HCT116 (cell line): ENCODE measurements around the gene DENND1A.

Experiments
- CBX3 ChIP-seq: IDR thresholded peaks from 2 replicates; pipeline ENCODE4 v1.6.1; 2012; ENCODE audit warnings: low read depth
- POLR2A ChIP-seq: IDR thresholded peaks from 2 replicates; pipeline ENCODE4 v1.7.0; 2011; ENCODE audit warnings: borderline replicate concordance; ENCODE audit not compliant: insufficient read depth, insufficient read length; ENCODE audit errors: extremely low read depth
- POLR2AphosphoS5 ChIP-seq: IDR thresholded peaks from 2 replicates; pipeline ENCODE4 v1.6.1; 2011; ENCODE audit warnings: mild to moderate bottlenecking, low read depth, low read length, moderate library complexity
- SP1 ChIP-seq: IDR thresholded peaks from 2 replicates; pipeline ENCODE4 v1.6.1; 2012; ENCODE audit warnings: low read depth
- YY1 ChIP-seq: IDR thresholded peaks from 2 replicates; pipeline ENCODE4 v1.6.1; 2011; ENCODE audit warnings: low read length, low read depth, moderate library complexity, mild to moderate bottlenecking; ENCODE audit not compliant: insufficient replicate concordance; ENCODE audit errors: extremely low read depth
- TF ChIP-seq, protein P1 (sequence below), 3 experiments: fragments of 200-600 bp in 1 of 3; sonication (generic) in 1 of 3; IDR thresholded peaks in 2 of 3; conservative IDR thresholded peaks in 1 of 3; 2 replicates each; pipeline ENCODE4 v1.5.1; 2012 to 2017; ENCODE audit warnings: low read depth in 2 of 3, low read length in 2 of 3, antibody characterized with exemption in 1 of 3, borderline replicate concordance in 1 of 3, control low read depth in 1 of 3, mild to moderate bottlenecking in 1 of 3, mixed read lengths in 1 of 3, mixed run types in 1 of 3, moderate library complexity in 1 of 3; ENCODE audit not compliant: insufficient read depth in 1 of 3
- TF ChIP-seq, protein P2 (sequence below): IDR thresholded peaks from 2 replicates; pipeline ENCODE4 v1.6.1; 2012

DNA sequence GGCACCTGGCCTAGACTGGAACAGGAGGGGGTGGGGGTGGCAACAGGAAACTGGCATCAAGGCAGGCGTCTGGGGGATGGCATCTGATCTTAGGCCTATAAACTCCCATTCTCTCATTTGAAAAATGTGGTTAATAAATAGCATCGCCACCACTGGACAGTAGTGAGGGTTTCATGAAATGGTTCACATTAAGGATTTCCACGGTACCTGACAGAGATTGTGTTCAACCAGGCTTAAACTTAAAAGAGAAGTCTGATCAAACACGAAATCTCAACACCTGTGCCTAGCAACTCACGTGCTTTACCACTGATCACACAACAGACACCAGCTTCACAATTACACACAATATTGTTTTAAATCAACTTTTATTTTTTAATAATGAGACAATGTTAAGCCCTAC, 3.0 kb downstream of the DENND1A start:
- TF ChIP-seq, protein P1, sequence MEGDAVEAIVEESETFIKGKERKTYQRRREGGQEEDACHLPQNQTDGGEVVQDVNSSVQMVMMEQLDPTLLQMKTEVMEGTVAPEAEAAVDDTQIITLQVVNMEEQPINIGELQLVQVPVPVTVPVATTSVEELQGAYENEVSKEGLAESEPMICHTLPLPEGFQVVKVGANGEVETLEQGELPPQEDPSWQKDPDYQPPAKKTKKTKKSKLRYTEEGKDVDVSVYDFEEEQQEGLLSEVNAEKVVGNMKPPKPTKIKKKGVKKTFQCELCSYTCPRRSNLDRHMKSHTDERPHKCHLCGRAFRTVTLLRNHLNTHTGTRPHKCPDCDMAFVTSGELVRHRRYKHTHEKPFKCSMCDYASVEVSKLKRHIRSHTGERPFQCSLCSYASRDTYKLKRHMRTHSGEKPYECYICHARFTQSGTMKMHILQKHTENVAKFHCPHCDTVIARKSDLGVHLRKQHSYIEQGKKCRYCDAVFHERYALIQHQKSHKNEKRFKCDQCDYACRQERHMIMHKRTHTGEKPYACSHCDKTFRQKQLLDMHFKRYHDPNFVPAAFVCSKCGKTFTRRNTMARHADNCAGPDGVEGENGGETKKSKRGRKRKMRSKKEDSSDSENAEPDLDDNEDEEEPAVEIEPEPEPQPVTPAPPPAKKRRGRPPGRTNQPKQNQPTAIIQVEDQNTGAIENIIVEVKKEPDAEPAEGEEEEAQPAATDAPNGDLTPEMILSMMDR (IDR thresholded peaks at IDR 0.05 in 2 of 3, conservative IDR thresholded peaks at IDR 0.05 in 1 of 3; ENCODE audit: borderline replicate concordance in 1 of 3, insufficient read depth in 1 of 3, low read depth in 2 of 3, low read length in 2 of 3), result no peak
- TF ChIP-seq POLR2AphosphoS5 (no peak), YY1 (no peak), SP1 (no peak), POLR2A (no peak), CBX3 (no peak)
- TF ChIP-seq, protein P2, sequence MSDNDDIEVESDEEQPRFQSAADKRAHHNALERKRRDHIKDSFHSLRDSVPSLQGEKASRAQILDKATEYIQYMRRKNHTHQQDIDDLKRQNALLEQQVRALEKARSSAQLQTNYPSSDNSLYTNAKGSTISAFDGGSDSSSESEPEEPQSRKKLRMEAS, result no peak
